GM21515 (cell line): ENCODE data around the gene KCNH2.

Experiments used
- ATAC-seq: cut with Tn5 transposase; IDR thresholded peaks from one replicate; pipeline ENCODE4 v1.9.1; 2021; ENCODE audit not compliant: unreplicated experiment

Gene KCNH2

GRCh38 chr7:150962553-150963399 is 15.3 kb downstream of the KCNH2 start:
- peak; percentile 58 for ATAC-seq

DNA sequence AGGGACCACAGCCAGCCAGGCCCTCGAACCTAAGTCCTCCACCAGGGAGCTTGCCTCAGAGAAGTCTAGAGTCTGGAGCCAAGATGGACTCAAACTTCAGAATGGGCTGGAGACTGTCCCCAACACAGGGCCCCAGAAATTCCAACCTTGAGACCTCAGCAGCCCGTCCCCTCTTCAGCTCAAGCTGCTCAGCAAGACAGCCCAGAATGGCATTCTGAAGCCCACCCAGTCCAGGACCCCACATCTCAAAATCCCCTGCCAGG is 15.9 kb downstream of the KCNH2 start:
- ATAC-seq, result no peak

DNA sequence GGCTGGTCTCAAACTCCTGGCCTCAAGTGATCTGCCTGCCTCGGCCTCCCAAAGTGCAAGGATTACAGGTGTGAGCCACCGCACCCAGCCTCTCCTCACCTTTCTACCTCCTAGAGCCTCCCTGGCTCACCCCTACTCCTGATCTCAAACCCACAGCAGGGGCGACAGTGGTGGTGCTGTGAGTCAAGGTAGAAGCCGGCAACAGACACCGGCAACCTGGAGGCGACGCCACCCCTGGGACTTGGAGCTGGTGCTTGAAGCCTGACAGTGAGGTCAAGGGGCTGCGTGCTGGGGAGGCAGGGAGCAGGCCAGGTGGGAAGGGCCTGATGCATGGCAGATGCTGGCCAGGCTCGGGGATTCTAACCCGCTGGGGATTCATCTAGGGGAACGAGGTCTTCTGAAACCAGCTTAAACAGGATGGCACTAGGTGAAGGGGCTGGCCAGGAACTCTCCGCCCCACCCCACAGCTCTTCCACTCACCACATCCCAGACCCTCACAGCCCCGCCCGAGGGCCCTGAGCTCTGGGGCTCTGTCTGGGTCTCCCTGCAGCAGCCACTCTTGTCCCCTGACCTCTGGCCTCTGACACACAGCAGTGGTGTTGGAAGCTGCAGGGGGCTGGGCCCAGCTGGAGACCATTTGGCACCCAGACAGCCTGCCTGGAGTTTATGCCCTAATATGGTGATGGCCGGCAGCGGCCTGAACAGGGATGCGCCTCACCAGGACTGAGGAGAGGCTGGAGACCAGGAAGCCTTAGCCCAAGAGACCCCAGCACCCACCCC is 16.4 kb downstream of the KCNH2 start:
- ATAC-seq, result no peak

DNA sequence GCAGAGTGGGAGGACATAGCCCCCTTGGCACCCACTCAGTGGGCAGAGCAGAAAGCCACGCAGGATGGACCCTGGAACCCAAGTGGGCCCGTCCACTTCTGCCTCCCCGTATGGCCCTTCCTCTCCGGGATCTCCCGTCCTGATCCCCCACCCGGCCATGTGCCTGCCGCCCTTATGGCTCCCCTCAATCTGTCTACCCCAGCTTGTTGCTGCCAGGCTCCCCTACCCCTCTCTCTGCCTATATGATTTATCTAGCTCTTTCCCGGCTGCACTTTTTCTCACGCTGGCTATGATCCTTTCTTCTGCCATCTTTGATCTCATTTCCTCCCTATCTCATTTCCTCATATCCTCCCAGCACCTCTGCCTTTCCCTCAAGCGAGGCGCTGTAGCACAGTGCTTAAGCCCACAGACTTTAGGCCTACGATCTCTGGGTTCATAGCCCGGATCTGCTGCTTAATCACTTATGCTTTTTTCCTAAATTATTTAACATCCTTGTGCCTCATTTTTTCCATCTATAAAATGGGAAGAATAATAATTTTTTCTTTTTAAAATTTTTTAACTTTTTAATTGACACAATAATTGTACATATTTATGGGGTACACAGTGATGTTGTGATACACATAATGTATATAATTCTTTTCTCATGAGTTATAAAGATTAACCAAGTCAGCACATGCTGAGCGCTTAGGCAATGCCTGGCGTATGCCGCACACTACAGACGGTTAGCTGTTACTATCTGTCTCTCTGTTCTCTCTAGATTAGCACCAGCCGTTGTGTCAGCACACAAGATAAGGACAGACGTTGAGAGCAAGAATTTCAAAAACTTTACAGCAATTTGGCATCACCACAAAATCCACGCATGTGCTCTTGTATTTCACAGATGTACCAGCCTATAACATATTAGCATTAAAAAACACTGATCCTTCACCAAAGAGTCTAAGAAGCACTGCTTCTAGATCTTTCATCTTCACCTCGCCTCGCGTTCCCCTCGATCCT is 18.1 kb downstream of the KCNH2 start:
- no peak for ATAC-seq

DNA sequence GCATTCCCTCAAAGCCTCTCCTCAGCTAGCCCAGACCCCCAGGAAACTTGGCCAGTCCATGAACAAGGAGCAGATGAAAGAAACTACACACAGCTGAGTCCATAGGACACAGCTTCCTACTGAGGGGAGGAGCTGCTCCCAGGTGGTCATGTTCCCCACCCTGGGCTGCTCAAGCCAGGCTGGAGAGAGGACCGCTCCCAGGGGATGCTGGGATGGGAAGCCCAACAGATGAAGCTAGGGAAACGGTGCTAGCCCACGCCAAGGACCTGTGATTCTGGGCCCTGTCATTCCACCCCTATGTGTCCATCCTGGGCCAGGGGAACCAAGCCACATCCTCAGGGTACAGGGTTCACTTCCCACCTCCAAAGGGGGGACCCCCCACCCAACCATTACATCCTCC is 19.0 kb downstream of the KCNH2 start:
- ATAC-seq, result no peak

DNA sequence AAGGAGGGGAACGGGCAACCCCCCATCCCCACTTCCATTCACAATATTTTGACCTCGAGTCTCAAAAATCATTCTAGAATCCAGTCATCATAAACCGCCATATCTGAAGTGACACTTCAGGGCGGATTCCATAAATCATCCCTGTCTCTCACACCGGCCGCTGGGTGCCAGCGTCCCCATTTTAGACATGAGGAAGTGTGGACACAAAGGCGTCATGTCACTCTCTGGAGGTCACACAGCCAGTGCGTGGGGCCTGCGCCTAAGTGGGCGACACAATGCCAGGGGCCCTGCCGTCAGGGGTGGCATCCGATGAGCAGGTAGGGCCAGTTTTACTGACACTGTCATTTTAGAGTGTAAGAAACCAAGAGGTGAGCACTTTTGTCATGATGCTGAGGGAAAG is 19.5 kb downstream of the KCNH2 start:
- ATAC-seq, result no peak

DNA sequence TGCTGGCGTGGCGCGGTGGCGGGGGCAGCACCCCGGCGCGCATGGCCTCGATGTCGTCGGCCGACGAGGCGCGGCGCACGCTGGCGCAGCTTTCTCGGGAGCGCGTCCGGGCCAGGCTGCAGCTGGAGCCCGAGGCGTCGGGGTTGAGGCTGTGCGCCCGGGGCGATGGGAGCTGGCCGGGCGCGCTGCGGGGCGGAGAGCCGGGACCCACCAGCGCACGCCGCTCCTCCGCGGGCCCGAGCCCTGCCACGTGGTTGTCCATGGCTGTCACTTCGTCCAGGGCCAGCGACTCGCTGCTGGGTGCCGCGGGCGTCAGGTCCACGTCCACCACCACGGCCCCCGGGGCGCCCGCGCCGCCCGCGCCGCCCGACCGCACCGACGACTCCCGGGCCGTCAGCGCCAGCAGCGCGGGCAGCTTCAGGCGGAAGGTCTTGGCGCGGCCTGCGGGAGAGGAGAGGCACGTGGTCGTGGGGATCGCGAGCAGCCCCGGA is 20.0 kb downstream of the KCNH2 start:
- no peak for ATAC-seq

DNA sequence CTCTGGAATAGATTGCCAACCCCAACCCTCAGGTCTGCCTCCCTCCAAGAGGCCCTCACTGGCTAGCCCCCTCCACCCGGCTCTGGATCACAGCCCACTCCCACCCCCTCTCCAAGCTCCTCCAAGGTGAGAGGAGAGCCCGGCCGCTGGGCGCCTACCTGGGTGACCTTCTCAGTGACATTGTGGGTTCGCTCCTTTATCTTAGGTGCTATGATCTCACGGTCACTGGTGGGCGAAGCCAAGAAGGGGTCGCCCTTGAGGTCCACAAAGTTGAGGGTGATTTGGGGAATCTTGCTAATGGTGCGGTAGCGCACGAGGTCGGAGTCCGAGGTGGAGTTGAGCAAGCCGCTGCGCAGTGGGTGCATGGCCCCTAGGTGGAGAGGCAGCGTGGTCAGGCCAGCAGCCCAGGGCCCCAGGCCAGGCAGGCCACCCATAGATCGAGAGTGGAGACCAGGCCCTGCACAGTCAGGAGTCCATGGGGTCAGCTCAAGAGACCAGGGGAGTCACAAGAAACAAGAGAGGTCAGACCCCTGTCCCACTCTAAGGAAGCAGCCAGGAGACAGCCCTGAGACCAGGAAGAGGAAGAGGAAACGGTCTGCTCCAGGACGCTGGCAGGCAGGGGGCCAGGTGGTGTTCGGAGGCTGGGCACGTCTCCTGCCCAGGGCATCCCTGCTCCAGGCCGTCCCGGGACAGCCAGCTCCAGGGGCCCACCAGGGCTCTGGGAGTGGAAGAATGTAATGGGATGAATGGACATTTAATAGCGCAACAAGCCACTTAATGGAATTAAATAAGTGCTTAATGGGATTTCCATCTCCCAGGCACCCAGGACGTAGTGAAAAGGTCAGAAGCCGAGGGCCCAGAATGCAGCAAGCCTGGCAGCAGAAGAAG is 20.7 kb downstream of the KCNH2 start:
- ATAC-seq, result no peak

DNA sequence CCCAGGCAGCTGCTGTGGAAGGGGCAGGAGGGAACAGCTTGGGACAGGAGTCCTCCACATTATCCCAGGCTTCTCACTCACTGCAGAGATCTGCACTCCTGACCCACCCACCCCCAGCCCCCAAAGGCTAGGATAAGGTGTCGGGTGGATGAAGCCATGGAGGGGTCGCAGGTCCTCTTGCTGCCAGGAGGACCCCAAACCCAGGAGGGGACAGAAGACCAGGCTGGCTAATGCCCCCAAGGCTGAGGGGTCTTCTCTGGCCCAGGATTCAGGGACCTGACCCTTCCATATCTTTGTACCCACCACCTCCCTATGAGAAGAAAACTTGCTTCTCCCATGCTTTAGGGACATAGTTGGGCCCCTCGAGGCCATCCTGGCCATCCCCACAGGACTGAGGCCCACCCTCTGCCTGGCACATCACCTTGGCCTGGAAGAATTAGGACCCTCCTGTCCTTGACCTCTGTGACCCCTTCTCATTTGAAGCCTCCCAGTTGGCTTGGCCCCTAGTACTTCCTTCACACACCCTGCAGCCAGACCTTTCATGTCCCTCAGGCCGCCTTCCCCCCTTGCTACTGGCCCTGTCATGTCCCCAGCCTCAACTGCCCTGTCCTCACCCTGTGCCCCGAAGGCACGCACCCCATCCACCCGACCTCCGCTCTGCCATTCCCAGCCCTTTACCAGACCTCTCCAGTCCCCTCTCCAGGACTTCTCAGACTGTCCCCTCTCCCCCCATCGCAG is 21.6 kb downstream of the KCNH2 start:
- no peak for ATAC-seq

- ATAC-seq, result no peak
Measured at GRCh38 chr7:150955519-150956394, 22.4 kb downstream of the KCNH2 start.

- ATAC-seq, result no peak
Measured at GRCh38 chr7:150954986-150955518, 23.1 kb downstream of the KCNH2 start.

- no peak for ATAC-seq
Measured at GRCh38 chr7:150954201-150954985, 23.7 kb downstream of the KCNH2 start.

DNA sequence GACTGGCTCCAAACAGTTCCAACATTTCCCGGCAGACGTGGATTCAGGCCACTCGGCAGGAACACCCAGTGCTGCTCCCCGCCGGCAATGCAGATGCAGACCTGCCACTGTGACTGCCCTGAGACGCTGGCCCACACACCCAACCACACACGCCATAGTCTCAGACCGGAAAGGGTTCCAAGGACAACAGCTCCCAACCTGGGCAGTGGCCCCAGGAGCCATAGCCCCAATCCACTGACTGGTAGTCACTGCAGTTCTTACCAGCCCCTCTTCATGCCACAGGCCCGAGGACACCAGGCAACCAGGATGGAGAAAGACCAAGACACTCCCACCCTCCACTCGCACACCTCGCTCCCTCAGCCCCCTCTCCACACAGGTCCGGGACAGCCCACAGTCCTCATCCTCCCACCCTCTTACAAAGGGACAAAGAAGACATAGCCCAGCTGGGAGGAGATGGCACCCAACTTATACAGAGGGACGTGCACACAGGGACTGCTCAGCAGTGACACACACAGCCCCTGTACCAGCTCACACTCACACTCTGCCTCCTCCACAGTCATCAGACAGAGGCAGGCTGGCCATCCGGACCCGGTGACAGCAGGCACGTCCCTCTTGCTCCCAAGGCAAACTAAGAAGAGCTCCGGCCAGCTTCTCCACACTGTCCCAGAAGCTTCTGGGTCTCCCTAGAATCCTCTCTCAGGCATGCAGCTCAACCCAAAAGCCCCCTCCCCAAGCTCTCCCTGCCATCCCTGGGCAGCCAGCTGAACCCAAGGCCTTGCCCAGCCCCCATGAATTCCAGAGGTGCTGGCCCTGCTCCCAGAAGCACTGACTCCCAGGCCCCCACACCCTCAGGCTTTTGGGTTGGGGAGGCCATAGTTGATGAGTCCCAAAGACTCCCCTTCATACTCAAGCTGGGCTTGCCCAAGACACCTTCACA is 24.8 kb downstream of the KCNH2 start:
- ATAC-seq, result no peak

GRCh38 chr7:150952331-150953050 is 25.6 kb downstream of the KCNH2 start:
- no peak for ATAC-seq

GRCh38 chr7:150951521-150951920 is 26.6 kb downstream of the KCNH2 start:
- no peak for ATAC-seq

DNA sequence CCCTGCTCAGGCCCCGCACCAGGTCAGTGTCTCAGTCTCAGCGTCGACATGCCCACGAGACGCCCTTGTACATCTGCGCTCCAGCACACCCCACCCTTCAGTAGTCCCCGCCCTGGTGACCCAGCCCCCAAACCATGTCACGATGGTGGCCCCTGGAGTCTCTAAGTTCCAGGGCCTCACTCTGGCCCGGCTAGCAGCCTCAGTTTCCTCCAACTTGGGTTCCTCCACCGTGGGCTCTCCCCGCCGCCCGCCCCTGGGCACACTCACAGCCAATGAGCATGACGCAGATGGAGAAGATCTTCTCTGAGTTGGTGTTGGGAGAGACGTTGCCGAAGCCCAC is 27.0 kb downstream of the KCNH2 start:
- ATAC-seq, result no peak
